ENCODE data around the gene CD4.

- no peak for TF ChIP-seq EZH2 (IDR thresholded peaks at IDR 0.05; ENCODE audit: low read length, missing control alignments)
- TF ChIP-seq CTCF (conservative IDR thresholded peaks at IDR 0.05 in 1 of 2, IDR thresholded peaks at IDR 0.05 in 1 of 2; ENCODE audit: low read depth in 1 of 2, low read length in 2 of 2): no peak
Observed at GRCh38 chr12:6750506-6750905, 38.8 kb upstream of the CD4 start.

Data from fibroblast of lung (primary cell).